GM12878 (cell line): ENCODE measurements around the gene RNF44. TPM values are rescaled to one million over a fixed set of nuclear protein-coding genes. Genes with fewer than 3 reads are reported as not detected.

ENCODE experiments used
- ATAC-seq: fragments of 200-7000 bp; cut with Tn5 transposase; 3 replicates; pipeline ENCODE4 v1.9.1; 2020; ENCODE audit warnings: mild to moderate bottlenecking, moderate library complexity
- BruUV-seq: library from RNA; stranded (reverse); fragments of 400-500 nt; replicated peaks from 2 replicates; lab custom pipeline; 2021; lab: Mats Ljungman, UMichigan
- CTCF ChIA-PET: fragments of 300-600 bp; sonication (Branson Sonifier 250); formaldehyde crosslinking; extraction: SDS; loops from one replicate; lab custom pipeline; 2021; ENCODE audit warnings: inconsistent platforms; lab: Yijun Ruan, JAX
- POLR2A ChIA-PET: fragments of 350-600 bp; formaldehyde crosslinking; extraction: SDS; loops from one replicate; lab custom pipeline; 2021; ENCODE audit warnings: inconsistent platforms; lab: Charles Lee
- RAD21 ChIA-PET: fragments of 300-600 bp; sonication (Branson Sonifier 250); formaldehyde crosslinking; loops from one replicate; lab custom pipeline; 2023; ENCODE audit warnings: antibody characterized with exemption; ENCODE audit not compliant: unreplicated experiment; lab: Charles Lee
- SMC1A ChIA-PET: fragments of 300-600 bp; sonication (Branson Sonifier 250); formaldehyde crosslinking; loops from one replicate; lab custom pipeline; 2023; ENCODE audit not compliant: unreplicated experiment, uncharacterized antibody; lab: Charles Lee
- DNase-seq: peaks from one replicate; pipeline ENCODE4 v3.0.0-alpha.2; 2011; ENCODE audit warnings: low read depth, low spot score
- FAIRE-seq: peaks from 3 replicates; lab custom pipeline; 2011; peaks lifted over from hg19 to GRCh38; lab: Jason Lieb, UNC
- H2AFZ ChIP-seq: 2 replicates; pipeline ENCODE4 v1.6.0; 2011; ENCODE audit warnings: low read depth, low read length, control low read depth; ENCODE audit not compliant: control insufficient read depth
- H3K27ac ChIP-seq: 2 replicates; pipeline ENCODE4 v1.5.1; 2011; ENCODE audit warnings: control low read depth; ENCODE audit not compliant: control insufficient read depth, insufficient read depth
- H3K27me3 ChIP-seq, 2 experiments: replicated peaks in 1 of 2; 2 replicates each; pipeline versions ENCODE4 v1.6.0 to v1.6.1; 2011; ENCODE audit warnings: low read length in 1 of 2; ENCODE audit not compliant: control insufficient read depth in 2 of 2, insufficient read depth in 2 of 2
- H3K36me3 ChIP-seq, 2 experiments: 2 replicates each; pipeline ENCODE4 v1.5.1; 2011; ENCODE audit warnings: low read length in 1 of 2; ENCODE audit not compliant: control insufficient read depth in 2 of 2, insufficient read depth in 2 of 2
- H3K4me1 ChIP-seq: 2 replicates; pipeline ENCODE4 v1.6.1; 2011; ENCODE audit warnings: mild to moderate bottlenecking, low read length, moderate library complexity, mixed read lengths; ENCODE audit not compliant: control insufficient read depth, insufficient read depth
- H3K4me2 ChIP-seq: 2 replicates; pipeline ENCODE4 v1.6.0; 2011; ENCODE audit warnings: control low read depth; ENCODE audit not compliant: control insufficient read depth, insufficient read depth
- H3K4me3 ChIP-seq: fragments of 200-600 bp; sonication (generic); 2 replicates; pipeline ENCODE4 v1.5.1; 2016
- H3K79me2 ChIP-seq: 2 replicates; pipeline ENCODE4 v1.6.0; 2011; ENCODE audit warnings: low read length; ENCODE audit not compliant: control insufficient read depth, insufficient read depth
- H3K9ac ChIP-seq: 2 replicates; pipeline ENCODE4 v1.8.0; 2011; ENCODE audit warnings: low read length, control low read depth, mixed read lengths; ENCODE audit not compliant: control insufficient read depth, insufficient read depth
- H3K9me3 ChIP-seq: replicated peaks from 3 replicates; pipeline ENCODE4 v1.5.1; 2011; ENCODE audit warnings: mild to moderate bottlenecking, low read length; ENCODE audit not compliant: control insufficient read depth, insufficient read depth
- H4K20me1 ChIP-seq: 2 replicates; pipeline ENCODE4 v1.6.0; 2011; ENCODE audit not compliant: control insufficient read depth, insufficient read depth
- BRCA1 ChIP-seq: IDR thresholded peaks from 2 replicates; pipeline ENCODE4 v1.6.1; 2011; ENCODE audit warnings: low read depth, low read length, improper control_type of control experiment
- CHD4 ChIP-seq: fragments of 200-600 bp; sonication (generic); IDR thresholded peaks from 2 replicates; pipeline ENCODE4 v1.6.1; 2016; ENCODE audit warnings: mild to moderate bottlenecking
- CREB1 ChIP-seq: IDR thresholded peaks from 2 replicates; pipeline ENCODE4 v1.6.1; 2012; ENCODE audit warnings: low read depth, mild to moderate bottlenecking, inconsistent platforms
- EZH2 ChIP-seq: IDR thresholded peaks from 2 replicates; pipeline ENCODE4 v1.6.1; 2012; ENCODE audit warnings: low read depth, mild to moderate bottlenecking, control low read depth, inconsistent platforms, low read length, borderline replicate concordance; ENCODE audit not compliant: control insufficient read depth
- HDAC6 ChIP-seq: fragments of 200-600 bp; sonication (generic); IDR thresholded peaks from one replicate; pipeline ENCODE4 v1.8.0; 2017; ENCODE audit warnings: antibody characterized with exemption; ENCODE audit not compliant: unreplicated experiment
- IRF4 ChIP-seq: IDR thresholded peaks from 2 replicates; pipeline ENCODE4 v1.6.1; 2011; ENCODE audit warnings: low read depth, low read length
- LARP7 ChIP-seq: fragments of 450-650 bp; IDR thresholded peaks from 2 replicates; pipeline ENCODE4 v1.6.1; 2017; ENCODE audit warnings: mild to moderate bottlenecking
- NR2C2 ChIP-seq: IDR thresholded peaks from 2 replicates; pipeline ENCODE4 v1.6.1; 2011; ENCODE audit warnings: borderline replicate concordance, low read depth; ENCODE audit not compliant: control insufficient read depth, insufficient read length
- RB1 ChIP-seq: fragments of 450-650 bp; formaldehyde crosslinking; IDR thresholded peaks from 2 replicates; pipeline ENCODE4 v1.6.1; 2017; ENCODE audit warnings: mild to moderate bottlenecking, borderline replicate concordance
- SMARCA5 ChIP-seq: fragments of 450-650 bp; IDR thresholded peaks from 2 replicates; pipeline ENCODE4 v1.6.1; 2017; ENCODE audit warnings: mild to moderate bottlenecking
- SP1 ChIP-seq: IDR thresholded peaks from one replicate; pipeline ENCODE4 v1.6.1; 2011; ENCODE audit warnings: low read depth, low read length
- TBL1XR1 ChIP-seq: IDR thresholded peaks from 2 replicates; pipeline ENCODE4 v1.6.1; 2012; ENCODE audit warnings: low read depth, low read length, improper control_type of control experiment
- ZBED1 ChIP-seq: IDR thresholded peaks from 2 replicates; pipeline ENCODE4 v1.6.1; 2016; ENCODE audit warnings: borderline replicate concordance
- WGBS: methylation state at CpG from one replicate; pipeline ENCODE4 v1.1.6; 2016; ENCODE audit warnings: low lambda C conversion rate; ENCODE audit not compliant: insufficient replicate concordance, insufficient coverage; ENCODE audit errors: missing lambda C conversion rate; 5-methylcytosine and 5-hydroxymethylcytosine counted together
- in situ Hi-C: fragments of 300-500 bp; cut with MboI; formaldehyde crosslinking; loops from 9 replicates; pipeline ENCODE4 v1.14.3; 2018; ENCODE audit warnings: mixed read lengths
- intact Hi-C: fragments of 100-400 bp; cut with micrococcal nuclease; formaldehyde crosslinking; loops from one replicate; pipeline ENCODE4 v1.14.2; 2022; ENCODE audit not compliant: unreplicated experiment
- polyA plus RNA-seq, 11 experiments: library from polyadenylated mRNA; depleted of rRNA in 4 of 11; unstranded in 6 of 11; stranded (reverse) in 5 of 11; fragments of >200 nt; fragmentation: Nextera tagmentation in 4 of 11; fragmentation: Illumina TruSeq in 1 of 11; extraction: Ambion mirVana in 4 of 11; extraction: Trizol in 1 of 11; gene quantifications; 1 replicate in 1 of 11; 2 replicates in 10 of 11; pipeline versions ENCODE4 v1.2.1 to v1.2.3, GENCODE V29; 2011 to 2016; ENCODE audit warnings: inconsistent platforms in 2 of 11, missing spikeins in 2 of 11, low read depth in 1 of 11
- total RNA-seq, 4 experiments: library from RNA; depleted of rRNA in 3 of 4; stranded (reverse); fragments of >200 nt in 3 of 4; fragmentation: Illumina TruSeq in 1 of 4; extraction: Trizol in 1 of 4; gene quantifications; 2 replicates each; pipeline versions ENCODE4 v1.2.1 to v1.2.3, GENCODE V29; 2013 to 2021
- TF ChIP-seq, protein P1 (sequence below): fragments of 450-650 bp; IDR thresholded peaks from 2 replicates; pipeline ENCODE4 v1.6.1; 2018; ENCODE audit warnings: mild to moderate bottlenecking, low read depth, moderate library complexity; ENCODE audit not compliant: partially characterized antibody
- TF ChIP-seq, protein P2 (sequence below): IDR thresholded peaks from 2 replicates; pipeline ENCODE4 v1.6.1; 2012; ENCODE audit warnings: low read depth, low read length, improper control_type of control experiment
- TF ChIP-seq, protein P3 (sequence below): fragments of 450-650 bp; IDR thresholded peaks from 2 replicates; pipeline ENCODE4 v1.6.1; 2017; ENCODE audit warnings: mild to moderate bottlenecking, moderate library complexity
- TF ChIP-seq, protein P4 (sequence below): IDR thresholded peaks from 2 replicates; pipeline ENCODE4 v1.6.1; 2012; ENCODE audit warnings: low read length, inconsistent platforms

RNF44 gene
- total and polyA plus RNA-seq, 10 of the 15 experiments (the other 5 are each of a cell fraction or from before 2014, with no cell fraction given) = 1.7 to 51.9 (median 7.9) TPM

DNA sequence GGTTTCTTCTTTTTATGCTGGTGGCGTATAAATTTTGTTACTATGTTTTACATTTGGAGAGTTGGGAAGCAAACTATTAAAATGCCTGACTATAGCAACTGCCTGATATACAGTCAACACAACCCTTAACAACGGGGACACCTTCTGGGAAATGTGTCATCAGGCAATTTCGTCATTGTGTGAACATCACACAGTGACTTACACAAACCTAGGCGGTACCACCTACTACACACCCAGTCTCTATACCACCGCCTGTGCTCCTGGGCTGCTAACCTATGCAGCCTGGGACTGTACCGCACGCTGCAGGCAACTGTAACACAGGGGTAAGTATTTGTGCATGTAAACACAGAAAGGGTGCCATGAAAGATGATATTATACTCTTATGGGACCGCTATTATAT, 10.6 kb upstream of the RNF44 start:
- ChIA-PET POLR2A (interaction anchor here (1.5 kb wide), 1 partner anchor 12 kb away, joined by 5 read pairs; no protein-coding TSS in a partner anchor), SMC1A (no interaction called here), RAD21 (interaction anchor here (1.1 kb wide), 1 partner anchor 10 kb away, joined by 5 read pairs; the partner anchor contains the start of gene RNF44), CTCF (interaction anchor here (1.2 kb wide), 1 partner anchor 113 kb away, joined by 3 read pairs; no protein-coding TSS in a partner anchor)
- 82% methylated on average over 8 of the region's 8 CpGs for WGBS
- peaks cover 6% of the 10 kb centered on the region; the same call in 1 of the 2 replicates for H3K4me1 ChIP-seq
- H3K27me3 ChIP-seq = peaks cover 0 to 2% of the 10 kb centered on the region in 2 experiments; a peak in 1 of 4 replicates
- no peak overlapping the region for H3K4me2 ChIP-seq
- no peak overlapping the region for H3K9ac ChIP-seq
- BruUV-seq = no TSS peak
- intact Hi-C loops = no loop called here
- H3K36me3 ChIP-seq = no peaks in the 10 kb centered on the region
- no peak overlapping the region for H3K27ac ChIP-seq
- FAIRE-seq = no peak
- DNase-seq = no peak
- H2AFZ ChIP-seq = no peak overlapping the region
- TF ChIP-seq ZBED1 (no peak), TBL1XR1 (no peak), IRF4 (no peak), BRCA1 (no peak), HDAC6 (no peak), EZH2 (no peak), SMARCA5 (no peak), LARP7 (no peak), SP1 (no peak), CREB1 (no peak), RB1 (no peak), NR2C2 (no peak), CHD4 (no peak)
- TF ChIP-seq, protein P1, sequence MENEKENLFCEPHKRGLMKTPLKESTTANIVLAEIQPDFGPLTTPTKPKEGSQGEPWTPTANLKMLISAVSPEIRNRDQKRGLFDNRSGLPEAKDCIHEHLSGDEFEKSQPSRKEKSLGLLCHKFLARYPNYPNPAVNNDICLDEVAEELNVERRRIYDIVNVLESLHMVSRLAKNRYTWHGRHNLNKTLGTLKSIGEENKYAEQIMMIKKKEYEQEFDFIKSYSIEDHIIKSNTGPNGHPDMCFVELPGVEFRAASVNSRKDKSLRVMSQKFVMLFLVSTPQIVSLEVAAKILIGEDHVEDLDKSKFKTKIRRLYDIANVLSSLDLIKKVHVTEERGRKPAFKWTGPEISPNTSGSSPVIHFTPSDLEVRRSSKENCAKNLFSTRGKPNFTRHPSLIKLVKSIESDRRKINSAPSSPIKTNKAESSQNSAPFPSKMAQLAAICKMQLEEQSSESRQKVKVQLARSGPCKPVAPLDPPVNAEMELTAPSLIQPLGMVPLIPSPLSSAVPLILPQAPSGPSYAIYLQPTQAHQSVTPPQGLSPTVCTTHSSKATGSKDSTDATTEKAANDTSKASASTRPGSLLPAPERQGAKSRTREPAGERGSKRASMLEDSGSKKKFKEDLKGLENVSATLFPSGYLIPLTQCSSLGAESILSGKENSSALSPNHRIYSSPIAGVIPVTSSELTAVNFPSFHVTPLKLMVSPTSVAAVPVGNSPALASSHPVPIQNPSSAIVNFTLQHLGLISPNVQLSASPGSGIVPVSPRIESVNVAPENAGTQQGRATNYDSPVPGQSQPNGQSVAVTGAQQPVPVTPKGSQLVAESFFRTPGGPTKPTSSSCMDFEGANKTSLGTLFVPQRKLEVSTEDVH = no peak
- TF ChIP-seq, protein P2, sequence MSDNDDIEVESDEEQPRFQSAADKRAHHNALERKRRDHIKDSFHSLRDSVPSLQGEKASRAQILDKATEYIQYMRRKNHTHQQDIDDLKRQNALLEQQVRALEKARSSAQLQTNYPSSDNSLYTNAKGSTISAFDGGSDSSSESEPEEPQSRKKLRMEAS = no peak
- TF ChIP-seq, protein P3, sequence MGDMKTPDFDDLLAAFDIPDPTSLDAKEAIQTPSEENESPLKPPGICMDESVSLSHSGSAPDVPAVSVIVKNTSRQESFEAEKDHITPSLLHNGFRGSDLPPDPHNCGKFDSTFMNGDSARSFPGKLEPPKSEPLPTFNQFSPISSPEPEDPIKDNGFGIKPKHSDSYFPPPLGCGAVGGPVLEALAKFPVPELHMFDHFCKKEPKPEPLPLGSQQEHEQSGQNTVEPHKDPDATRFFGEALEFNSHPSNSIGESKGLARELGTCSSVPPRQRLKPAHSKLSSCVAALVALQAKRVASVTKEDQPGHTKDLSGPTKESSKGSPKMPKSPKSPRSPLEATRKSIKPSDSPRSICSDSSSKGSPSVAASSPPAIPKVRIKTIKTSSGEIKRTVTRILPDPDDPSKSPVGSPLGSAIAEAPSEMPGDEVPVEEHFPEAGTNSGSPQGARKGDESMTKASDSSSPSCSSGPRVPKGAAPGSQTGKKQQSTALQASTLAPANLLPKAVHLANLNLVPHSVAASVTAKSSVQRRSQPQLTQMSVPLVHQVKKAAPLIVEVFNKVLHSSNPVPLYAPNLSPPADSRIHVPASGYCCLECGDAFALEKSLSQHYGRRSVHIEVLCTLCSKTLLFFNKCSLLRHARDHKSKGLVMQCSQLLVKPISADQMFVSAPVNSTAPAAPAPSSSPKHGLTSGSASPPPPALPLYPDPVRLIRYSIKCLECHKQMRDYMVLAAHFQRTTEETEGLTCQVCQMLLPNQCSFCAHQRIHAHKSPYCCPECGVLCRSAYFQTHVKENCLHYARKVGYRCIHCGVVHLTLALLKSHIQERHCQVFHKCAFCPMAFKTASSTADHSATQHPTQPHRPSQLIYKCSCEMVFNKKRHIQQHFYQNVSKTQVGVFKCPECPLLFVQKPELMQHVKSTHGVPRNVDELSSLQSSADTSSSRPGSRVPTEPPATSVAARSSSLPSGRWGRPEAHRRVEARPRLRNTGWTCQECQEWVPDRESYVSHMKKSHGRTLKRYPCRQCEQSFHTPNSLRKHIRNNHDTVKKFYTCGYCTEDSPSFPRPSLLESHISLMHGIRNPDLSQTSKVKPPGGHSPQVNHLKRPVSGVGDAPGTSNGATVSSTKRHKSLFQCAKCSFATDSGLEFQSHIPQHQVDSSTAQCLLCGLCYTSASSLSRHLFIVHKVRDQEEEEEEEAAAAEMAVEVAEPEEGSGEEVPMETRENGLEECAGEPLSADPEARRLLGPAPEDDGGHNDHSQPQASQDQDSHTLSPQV = no peak
- TF ChIP-seq, protein P4, sequence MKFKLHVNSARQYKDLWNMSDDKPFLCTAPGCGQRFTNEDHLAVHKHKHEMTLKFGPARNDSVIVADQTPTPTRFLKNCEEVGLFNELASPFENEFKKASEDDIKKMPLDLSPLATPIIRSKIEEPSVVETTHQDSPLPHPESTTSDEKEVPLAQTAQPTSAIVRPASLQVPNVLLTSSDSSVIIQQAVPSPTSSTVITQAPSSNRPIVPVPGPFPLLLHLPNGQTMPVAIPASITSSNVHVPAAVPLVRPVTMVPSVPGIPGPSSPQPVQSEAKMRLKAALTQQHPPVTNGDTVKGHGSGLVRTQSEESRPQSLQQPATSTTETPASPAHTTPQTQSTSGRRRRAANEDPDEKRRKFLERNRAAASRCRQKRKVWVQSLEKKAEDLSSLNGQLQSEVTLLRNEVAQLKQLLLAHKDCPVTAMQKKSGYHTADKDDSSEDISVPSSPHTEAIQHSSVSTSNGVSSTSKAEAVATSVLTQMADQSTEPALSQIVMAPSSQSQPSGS = no peak
- H3K79me2 ChIP-seq = 0 out of 2 replicates have a peak, but pooled peaks cover 1% of the 10 kb centered on the region
- no peak overlapping the region for H3K4me3 ChIP-seq
- H4K20me1 ChIP-seq = no peaks in the 10 kb centered on the region
- H3K9me3 ChIP-seq = no peaks in the 10 kb centered on the region
- ATAC-seq = no peak
- in situ Hi-C loops = no loop called here
